ENCODE data around the gene KRTAP9-7.

The KRTAP9-7 gene

DNA sequence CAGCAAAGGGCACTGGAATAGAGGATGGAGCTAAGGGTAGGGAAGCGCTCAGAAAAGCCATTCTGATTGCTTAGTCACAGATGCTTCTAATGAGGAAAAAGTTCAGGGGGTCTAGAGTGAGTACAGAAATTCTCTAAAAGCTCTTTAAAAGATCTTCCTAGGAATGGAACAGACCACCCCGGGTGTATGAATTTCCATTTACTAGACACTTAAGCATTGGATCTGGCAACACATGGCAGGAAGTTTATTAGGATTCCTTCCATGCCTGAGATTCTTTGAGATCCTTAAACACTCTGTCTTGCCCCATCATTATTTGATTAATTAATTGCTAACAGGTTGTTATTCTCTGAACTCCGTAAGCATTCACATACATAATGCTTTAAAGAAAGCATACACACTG, 8.5 kb downstream of the KRTAP9-7 start:
- Histone ChIP-seq H3K27ac (ENCODE audit: low read length) (no peak overlapping the region), H3K4me3 (ENCODE audit: low read length) (no peak overlapping the region), H3K27me3 (ENCODE audit: insufficient read depth, low read length) (no peaks in the 10 kb centered on the region), H3K9ac (ENCODE audit: low read depth, low read length) (no peak overlapping the region), H3K36me3 (ENCODE audit: insufficient read depth, low read depth, low read length) (no peaks in the 10 kb centered on the region), H3K4me1 (ENCODE audit: insufficient read depth, low read length) (peaks cover 10% of the 10 kb centered on the region), H3K9me3 (ENCODE audit: insufficient read depth, low read depth, low read length) (no peaks in the 10 kb centered on the region)

DNA sequence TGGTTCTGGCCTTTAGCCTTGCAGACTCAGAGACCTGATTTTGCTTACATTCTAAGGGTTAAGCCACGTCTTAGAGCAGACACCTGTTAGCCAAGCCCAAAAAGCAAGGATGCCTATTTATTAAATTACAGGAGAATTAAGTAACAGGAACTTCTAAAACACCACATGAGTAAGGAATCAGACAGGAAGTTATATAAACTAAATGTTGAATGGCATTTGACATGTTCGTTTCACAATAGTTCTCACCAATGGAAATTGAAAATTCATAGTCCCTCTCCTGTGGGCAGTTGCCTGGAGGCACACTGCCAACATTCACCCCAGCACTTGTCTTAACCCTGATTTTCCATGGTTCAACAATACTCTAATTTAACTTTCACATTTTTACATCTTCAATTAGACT, 9.0 kb downstream of the KRTAP9-7 start:
- peaks cover 10% of the 10 kb centered on the region for H3K4me1 ChIP-seq (ENCODE audit: insufficient read depth, low read length)
- H3K27ac ChIP-seq (ENCODE audit: low read length), result no peak overlapping the region
- H3K9ac ChIP-seq (ENCODE audit: low read depth, low read length), result no peak overlapping the region
- no peaks in the 10 kb centered on the region for H3K27me3 ChIP-seq (ENCODE audit: insufficient read depth, low read length)
- H3K9me3 ChIP-seq (ENCODE audit: insufficient read depth, low read depth, low read length), result no peaks in the 10 kb centered on the region
- H3K36me3 ChIP-seq (ENCODE audit: insufficient read depth, low read depth, low read length), result no peaks in the 10 kb centered on the region
- no peak overlapping the region for H3K4me3 ChIP-seq (ENCODE audit: low read length)

DNA sequence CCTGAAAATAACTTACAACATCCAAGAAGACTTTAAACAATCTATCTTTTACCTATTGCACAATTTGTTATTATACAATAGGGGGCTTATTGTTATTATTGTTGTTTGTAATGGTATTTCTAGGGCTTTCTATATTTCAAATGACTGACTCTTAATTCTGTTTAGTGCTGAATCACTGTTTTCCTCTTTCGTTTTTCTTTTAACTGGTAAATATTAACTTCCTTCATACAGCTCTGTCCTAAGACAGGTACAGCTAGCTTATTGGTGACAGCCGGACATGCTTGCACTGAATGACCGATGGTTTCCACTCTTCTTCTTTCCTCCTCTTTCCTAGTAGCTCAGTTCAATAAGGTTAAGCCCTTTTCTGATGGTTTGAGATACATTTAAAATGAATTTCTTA, 11.6 kb downstream of the KRTAP9-7 start:
- Histone ChIP-seq H3K27ac (ENCODE audit: low read length) (no peak overlapping the region), H3K9me3 (ENCODE audit: insufficient read depth, low read depth, low read length) (no peaks in the 10 kb centered on the region), H3K4me1 (ENCODE audit: insufficient read depth, low read length) (peaks cover 10% of the 10 kb centered on the region), H3K27me3 (ENCODE audit: insufficient read depth, low read length) (no peaks in the 10 kb centered on the region), H3K36me3 (ENCODE audit: insufficient read depth, low read depth, low read length) (no peaks in the 10 kb centered on the region), H3K9ac (ENCODE audit: low read depth, low read length) (no peak overlapping the region), H3K4me3 (ENCODE audit: low read length) (no peak overlapping the region)

DNA sequence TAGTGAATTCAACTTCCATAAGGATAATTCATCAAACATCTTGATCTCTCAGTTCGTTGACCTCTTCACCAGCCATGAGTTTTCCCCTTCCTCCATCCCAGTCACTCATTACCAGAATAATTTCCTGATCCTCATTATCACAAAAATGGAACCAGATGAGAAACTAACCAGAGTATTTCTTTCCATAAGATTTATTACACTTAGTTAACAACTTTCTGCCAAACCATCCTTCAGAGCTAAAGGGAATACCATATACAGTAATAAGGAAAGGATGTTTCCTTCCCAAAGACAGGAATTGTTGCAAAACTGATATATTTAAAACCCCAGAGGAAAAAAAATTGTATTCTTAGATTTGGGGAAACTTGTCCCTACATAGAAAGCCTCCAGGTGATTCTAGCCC, 18.5 kb downstream of the KRTAP9-7 start:
- Histone ChIP-seq H3K9ac (ENCODE audit: low read depth, low read length) (no peak overlapping the region), H3K27me3 (ENCODE audit: insufficient read depth, low read length) (no peaks in the 10 kb centered on the region), H3K4me3 (ENCODE audit: low read length) (no peak overlapping the region), H3K27ac (ENCODE audit: low read length) (no peak overlapping the region), H3K4me1 (ENCODE audit: insufficient read depth, low read length) (no peaks in the 10 kb centered on the region), H3K9me3 (ENCODE audit: insufficient read depth, low read depth, low read length) (no peaks in the 10 kb centered on the region), H3K36me3 (ENCODE audit: insufficient read depth, low read depth, low read length) (no peaks in the 10 kb centered on the region)

DNA sequence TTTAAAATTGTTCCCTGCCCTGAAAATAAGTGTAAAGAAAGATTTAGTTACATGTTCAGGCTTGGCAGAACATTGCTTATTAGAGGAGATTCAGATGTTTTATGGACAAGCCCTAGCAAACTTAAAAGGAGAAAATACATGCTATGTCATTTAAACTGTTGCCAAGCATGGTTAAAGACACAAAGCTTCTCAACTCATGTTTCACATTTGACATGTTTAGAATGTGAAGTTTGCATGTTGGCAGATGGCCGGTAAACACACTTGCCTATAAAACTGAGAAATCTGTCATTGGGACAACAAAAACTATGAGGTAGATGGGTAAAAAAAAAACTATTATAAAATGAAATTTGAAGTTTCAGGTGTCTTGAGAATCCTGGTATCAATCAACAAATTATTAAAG, 21.3 kb downstream of the KRTAP9-7 start:
- Histone ChIP-seq H3K9me3 (ENCODE audit: insufficient read depth, low read depth, low read length) (no peaks in the 10 kb centered on the region), H3K4me1 (ENCODE audit: insufficient read depth, low read length) (no peaks in the 10 kb centered on the region), H3K4me3 (ENCODE audit: low read length) (no peak overlapping the region), H3K36me3 (ENCODE audit: insufficient read depth, low read depth, low read length) (no peaks in the 10 kb centered on the region), H3K27me3 (ENCODE audit: insufficient read depth, low read length) (no peaks in the 10 kb centered on the region), H3K9ac (ENCODE audit: low read depth, low read length) (no peak overlapping the region), H3K27ac (ENCODE audit: low read length) (no peak overlapping the region)

DNA sequence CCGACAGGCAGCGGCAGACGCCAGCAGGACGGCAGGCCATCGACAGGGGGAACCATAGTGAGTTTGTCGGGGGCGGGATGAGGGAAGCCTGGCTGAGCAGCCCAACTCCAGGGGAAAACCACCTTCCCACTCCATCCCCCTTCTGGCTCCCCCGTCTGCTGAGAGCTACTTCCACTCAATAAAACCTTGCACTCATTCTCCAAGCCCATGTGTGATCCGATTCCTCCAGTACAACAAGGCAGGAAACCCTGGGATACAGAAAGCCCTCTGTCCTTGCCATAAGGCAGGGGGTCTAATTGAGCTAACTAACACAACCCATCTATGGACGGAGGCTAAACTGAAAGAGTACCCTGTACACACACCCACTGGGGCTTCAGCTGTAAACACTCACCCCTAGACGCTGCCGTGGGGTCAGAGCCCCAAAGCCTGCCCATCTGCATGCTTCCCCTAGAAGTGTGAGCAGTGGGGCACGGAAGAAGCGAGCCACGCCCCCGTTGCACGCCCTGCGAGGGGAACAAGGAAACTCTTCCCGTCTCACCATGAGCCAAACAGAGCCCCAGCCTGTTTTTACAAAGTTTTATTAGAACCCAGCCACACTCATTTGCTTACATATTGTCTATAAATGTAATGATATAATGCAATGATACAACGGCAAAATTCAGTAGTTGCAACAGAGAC, 23.1 kb downstream of the KRTAP9-7 start:
- Histone ChIP-seq H3K36me3 (ENCODE audit: insufficient read depth, low read depth, low read length) (no peaks in the 10 kb centered on the region), H3K27ac (ENCODE audit: low read length) (no peak overlapping the region), H3K9ac (ENCODE audit: low read depth, low read length) (no peak overlapping the region), H3K27me3 (ENCODE audit: insufficient read depth, low read length) (no peaks in the 10 kb centered on the region), H3K4me3 (ENCODE audit: low read length) (no peak overlapping the region), H3K9me3 (ENCODE audit: insufficient read depth, low read depth, low read length) (no peaks in the 10 kb centered on the region), H3K4me1 (ENCODE audit: insufficient read depth, low read length) (no peaks in the 10 kb centered on the region)

DNA sequence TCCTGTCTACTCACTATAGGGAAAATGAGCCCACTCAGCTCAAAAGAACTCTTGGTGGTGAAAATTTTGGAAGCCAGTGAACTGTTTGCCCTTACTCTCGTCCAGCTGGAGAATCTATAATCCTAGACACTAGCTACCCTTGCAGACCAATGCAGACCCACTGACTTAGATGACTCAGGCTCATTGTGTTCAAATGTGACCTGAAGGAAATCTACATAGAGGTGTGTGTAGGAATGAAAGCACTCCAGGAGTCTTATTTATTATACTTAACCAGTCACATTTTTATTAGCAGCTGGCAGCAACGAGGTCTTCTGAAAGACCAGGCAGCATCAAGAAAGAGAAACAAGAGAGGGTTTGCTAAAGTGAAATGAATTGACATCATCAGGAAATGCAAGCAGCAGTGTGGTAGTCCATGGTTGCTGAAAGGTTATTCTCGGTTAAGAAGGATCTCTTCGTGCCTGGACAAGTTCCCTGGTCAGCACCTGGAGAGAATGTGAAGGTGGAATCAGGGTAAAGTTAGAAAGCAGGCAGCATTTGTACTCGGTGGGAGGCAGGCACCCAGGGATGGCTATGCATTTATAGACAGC, 25.8 kb downstream of the KRTAP9-7 start:
- Histone ChIP-seq H3K9me3 (ENCODE audit: insufficient read depth, low read depth, low read length) (no peaks in the 10 kb centered on the region), H3K9ac (ENCODE audit: low read depth, low read length) (no peak overlapping the region), H3K27ac (ENCODE audit: low read length) (no peak overlapping the region), H3K27me3 (ENCODE audit: insufficient read depth, low read length) (no peaks in the 10 kb centered on the region), H3K36me3 (ENCODE audit: insufficient read depth, low read depth, low read length) (no peaks in the 10 kb centered on the region), H3K4me1 (ENCODE audit: insufficient read depth, low read length) (no peaks in the 10 kb centered on the region), H3K4me3 (ENCODE audit: low read length) (no peak overlapping the region)

DNA sequence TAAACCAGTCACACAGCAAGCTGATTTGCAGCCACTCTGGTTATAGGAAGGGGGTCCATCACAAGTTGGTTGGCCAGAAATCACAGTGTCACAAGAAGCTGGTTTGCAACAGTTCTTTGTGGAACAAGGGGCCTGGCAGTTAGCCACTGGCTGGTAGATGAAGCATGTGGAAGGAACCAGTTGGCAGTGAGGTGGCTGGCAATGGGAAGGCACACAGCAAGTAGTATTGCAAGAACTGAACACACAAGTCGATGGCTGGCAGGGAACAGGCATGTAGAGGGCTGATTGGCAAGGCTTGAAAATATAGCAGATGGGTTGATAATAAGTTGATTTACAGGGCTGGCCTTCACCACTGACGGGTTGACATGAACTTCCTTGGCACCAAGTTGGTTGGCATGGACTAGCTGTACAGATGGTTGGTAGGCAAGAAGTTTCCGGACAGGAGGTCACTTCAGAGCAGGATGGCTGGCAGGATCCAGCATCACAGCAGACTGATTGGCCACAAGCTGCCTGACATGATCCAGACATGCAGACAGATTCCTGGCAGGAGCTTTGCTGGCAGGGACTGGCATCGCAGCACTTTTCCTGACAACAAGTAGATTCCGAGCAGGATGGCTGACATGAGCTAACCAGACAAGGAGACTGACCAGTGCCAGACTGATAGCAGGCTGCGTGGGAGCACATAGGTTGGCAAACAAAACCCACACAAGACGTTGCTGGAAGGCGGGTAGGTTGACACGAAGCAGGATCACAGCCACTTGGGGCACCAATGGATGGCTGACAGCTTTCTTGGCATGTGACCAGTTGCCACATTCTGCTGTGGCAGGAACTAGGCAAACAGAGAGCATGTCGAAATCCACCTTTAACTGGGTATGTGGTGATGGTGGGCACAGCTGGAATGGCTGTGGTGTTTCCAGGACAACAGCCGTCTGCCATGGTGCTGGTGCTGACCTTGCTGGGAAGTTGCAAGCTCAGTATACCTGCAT, 26.7 kb downstream of the KRTAP9-7 start, which contains the start of gene KRTAP29-1:
TSS of gene KRTAP29-1 (minus strand) at position 936 of the 986 bp plus-strand sequence. CDS start at position 936, 0 bp downstream.
- no peaks in the 10 kb centered on the region for H3K36me3 ChIP-seq (ENCODE audit: insufficient read depth, low read depth, low read length)
- no peaks in the 10 kb centered on the region for H3K9me3 ChIP-seq (ENCODE audit: insufficient read depth, low read depth, low read length)
- H3K9ac ChIP-seq (ENCODE audit: low read depth, low read length), result no peak within 1 kb of the TSS
- H3K4me3 ChIP-seq (ENCODE audit: low read length), result no peak within 1 kb of the TSS
- H3K27me3 ChIP-seq (ENCODE audit: insufficient read depth, low read length), result no peaks in the 10 kb centered on the region
- H3K4me1 ChIP-seq (ENCODE audit: insufficient read depth, low read length), result no peaks in the 10 kb centered on the region
- H3K27ac ChIP-seq (ENCODE audit: low read length), result no peak within 1 kb of the TSS

DNA sequence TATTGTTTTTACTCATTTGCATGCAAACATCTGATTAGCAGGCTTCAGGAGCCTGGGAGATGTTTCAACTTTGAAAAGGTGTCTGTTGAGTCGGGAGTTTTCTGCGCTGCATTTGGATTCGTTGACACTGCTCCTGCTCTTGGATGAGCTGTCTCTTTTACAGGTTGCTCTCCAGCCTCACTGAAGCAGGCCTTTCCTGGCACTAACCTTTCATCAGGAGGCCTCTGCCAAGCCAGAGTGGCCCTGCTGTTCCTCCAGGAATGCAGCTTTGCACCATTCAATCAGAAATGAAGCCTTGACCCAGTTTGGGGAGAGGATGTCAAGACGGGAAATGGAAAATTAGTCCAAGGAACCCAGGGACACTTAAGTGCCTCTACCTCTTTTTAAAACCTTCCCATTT, 27.5 kb downstream of the KRTAP9-7 start:
- H3K27me3 ChIP-seq (ENCODE audit: insufficient read depth, low read length), result no peaks in the 10 kb centered on the region
- no peaks in the 10 kb centered on the region for H3K4me1 ChIP-seq (ENCODE audit: insufficient read depth, low read length)
- H3K9me3 ChIP-seq (ENCODE audit: insufficient read depth, low read depth, low read length), result no peaks in the 10 kb centered on the region
- no peak overlapping the region for H3K4me3 ChIP-seq (ENCODE audit: low read length)
- H3K36me3 ChIP-seq (ENCODE audit: insufficient read depth, low read depth, low read length), result no peaks in the 10 kb centered on the region
- H3K9ac ChIP-seq (ENCODE audit: low read depth, low read length), result no peak overlapping the region
- H3K27ac ChIP-seq (ENCODE audit: low read length), result no peak overlapping the region

DNA sequence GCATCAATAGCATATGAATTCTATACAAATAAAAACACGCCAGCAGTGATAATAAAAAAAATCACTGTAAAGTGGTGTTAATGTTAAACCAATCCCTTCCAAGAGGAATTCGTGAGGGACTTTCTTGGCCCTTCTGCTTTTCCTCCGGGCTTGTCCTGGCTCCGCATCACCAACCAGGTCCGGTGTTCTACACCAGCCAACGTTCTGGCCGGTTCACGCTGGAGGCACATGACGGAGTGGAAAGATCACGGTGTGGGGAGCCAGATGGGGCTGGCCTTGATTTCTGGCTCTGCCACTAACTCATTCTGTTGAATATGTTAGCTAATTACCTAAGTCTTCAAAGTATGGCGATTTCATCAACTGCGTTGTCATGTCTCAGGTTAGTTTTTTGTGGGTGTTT, 28.6 kb downstream of the KRTAP9-7 start:
- Histone ChIP-seq H3K9ac (ENCODE audit: low read depth, low read length) (no peak overlapping the region), H3K27me3 (ENCODE audit: insufficient read depth, low read length) (no peaks in the 10 kb centered on the region), H3K4me1 (ENCODE audit: insufficient read depth, low read length) (no peaks in the 10 kb centered on the region), H3K9me3 (ENCODE audit: insufficient read depth, low read depth, low read length) (no peaks in the 10 kb centered on the region), H3K4me3 (ENCODE audit: low read length) (no peak overlapping the region), H3K27ac (ENCODE audit: low read length) (no peak overlapping the region), H3K36me3 (ENCODE audit: insufficient read depth, low read depth, low read length) (no peaks in the 10 kb centered on the region)

DNA sequence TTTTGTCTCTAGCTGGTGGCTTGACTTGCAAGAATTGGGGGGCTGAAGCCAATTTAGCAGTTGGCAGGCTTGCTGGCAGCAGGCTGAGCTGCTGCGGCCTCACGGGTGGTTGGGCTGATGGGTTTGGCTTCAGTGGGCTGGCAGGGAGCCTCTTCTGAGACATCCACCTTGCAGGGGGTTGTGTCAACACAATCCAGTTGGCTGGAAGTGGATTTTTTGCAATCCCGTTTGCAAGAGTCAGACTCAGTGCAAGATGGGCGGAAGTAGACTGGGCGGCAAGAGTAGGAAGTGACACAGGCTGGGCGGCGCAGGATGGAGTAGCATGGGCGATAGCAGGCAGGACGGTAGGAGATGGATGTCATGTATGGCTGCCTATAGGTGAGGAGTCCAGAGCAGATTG, 32.1 kb downstream of the KRTAP9-7 start:
- Histone ChIP-seq H3K36me3 (ENCODE audit: insufficient read depth, low read depth, low read length) (no peaks in the 10 kb centered on the region), H3K9ac (ENCODE audit: low read depth, low read length) (no peak overlapping the region), H3K9me3 (ENCODE audit: insufficient read depth, low read depth, low read length) (no peaks in the 10 kb centered on the region), H3K27ac (ENCODE audit: low read length) (no peak overlapping the region), H3K27me3 (ENCODE audit: insufficient read depth, low read length) (no peaks in the 10 kb centered on the region), H3K4me1 (ENCODE audit: insufficient read depth, low read length) (no peaks in the 10 kb centered on the region), H3K4me3 (ENCODE audit: low read length) (no peak overlapping the region)
